GM12873 (cell line): Measurements from ENCODE around the gene SMG7.

Experiments
- TF ChIP-seq, protein P1 (sequence below): IDR thresholded peaks from 2 replicates; pipeline ENCODE4 v1.5.1; 2012; ENCODE audit warnings: low read depth, mild to moderate bottlenecking, moderate library complexity, low read length, control low read depth; ENCODE audit not compliant: insufficient read depth; ENCODE audit errors: missing control alignments

Gene SMG7

DNA sequence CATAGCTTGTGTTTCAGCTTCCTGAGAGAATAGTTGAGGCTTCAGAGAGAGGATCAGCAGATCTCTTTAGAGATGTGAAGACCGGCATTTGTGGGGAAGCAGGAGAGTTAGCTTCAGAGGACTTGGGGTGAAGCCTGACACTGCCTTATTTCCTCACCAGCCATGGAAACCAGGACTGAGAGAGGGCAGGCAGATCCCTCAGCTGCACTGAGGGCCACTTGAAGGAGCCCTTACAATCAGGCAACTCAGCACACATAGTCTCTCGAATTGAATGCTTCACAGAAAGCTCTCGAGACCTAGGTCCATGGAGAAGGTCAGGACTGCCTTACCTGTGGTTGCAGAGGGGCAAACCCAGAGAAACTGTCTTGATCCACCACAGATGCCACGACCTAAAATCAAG is 98.2 kb downstream of the SMG7 start:
- TF ChIP-seq, protein P1, sequence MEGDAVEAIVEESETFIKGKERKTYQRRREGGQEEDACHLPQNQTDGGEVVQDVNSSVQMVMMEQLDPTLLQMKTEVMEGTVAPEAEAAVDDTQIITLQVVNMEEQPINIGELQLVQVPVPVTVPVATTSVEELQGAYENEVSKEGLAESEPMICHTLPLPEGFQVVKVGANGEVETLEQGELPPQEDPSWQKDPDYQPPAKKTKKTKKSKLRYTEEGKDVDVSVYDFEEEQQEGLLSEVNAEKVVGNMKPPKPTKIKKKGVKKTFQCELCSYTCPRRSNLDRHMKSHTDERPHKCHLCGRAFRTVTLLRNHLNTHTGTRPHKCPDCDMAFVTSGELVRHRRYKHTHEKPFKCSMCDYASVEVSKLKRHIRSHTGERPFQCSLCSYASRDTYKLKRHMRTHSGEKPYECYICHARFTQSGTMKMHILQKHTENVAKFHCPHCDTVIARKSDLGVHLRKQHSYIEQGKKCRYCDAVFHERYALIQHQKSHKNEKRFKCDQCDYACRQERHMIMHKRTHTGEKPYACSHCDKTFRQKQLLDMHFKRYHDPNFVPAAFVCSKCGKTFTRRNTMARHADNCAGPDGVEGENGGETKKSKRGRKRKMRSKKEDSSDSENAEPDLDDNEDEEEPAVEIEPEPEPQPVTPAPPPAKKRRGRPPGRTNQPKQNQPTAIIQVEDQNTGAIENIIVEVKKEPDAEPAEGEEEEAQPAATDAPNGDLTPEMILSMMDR, result no peak

DNA sequence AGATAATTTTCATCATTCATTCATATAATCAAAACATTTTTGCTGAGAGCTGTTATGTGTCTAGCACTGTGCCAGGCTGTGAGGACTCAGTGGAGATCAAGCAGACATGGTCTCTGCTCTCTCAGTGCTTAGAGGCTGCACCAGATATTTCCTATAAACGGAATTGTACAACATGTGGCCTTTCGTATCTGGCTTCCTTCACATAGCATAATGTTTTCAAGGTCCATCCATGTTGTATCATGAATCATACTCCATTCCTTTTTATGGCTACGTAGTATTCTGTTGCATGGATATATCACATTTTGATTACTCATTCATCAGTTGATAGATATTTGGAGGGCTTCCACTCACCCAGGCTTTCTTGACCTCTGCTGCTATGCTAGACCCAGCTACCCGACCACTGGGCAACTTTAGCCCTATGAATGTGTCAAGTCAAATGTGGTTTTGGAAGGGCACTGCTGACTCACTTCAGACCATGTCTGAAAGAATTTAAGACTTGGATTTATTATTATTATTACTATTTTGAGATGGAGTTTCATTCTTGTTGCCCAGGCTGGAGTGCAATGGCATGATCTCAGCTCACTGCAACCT is 99.5 kb downstream of the SMG7 start:
- TF ChIP-seq, protein P1, result no peak

DNA sequence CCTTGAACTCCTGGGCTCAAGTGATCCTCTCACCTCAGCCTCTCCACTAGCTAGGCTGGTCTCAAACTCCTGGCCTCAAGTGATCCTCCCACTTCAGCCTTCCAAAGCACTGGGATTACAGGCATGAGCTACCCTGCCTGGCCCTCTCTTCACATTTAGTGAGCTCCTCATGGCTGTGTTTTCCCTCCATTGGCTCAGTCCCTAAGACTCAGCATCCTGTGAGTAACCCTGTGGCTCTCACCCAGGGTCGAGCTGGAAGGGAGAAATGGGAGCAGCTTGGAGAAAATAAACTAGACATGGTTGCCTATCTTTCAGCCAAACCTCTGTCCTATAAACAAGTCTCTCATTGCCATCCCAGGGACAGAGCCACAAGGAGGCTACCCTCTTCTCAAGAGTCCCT is 100.4 kb downstream of the SMG7 start:
- TF ChIP-seq, protein P1, result no peak

- TF ChIP-seq, protein P1, result no peak
These were observed 103.3 kb downstream of the SMG7 start for GRCh38 chr1:183575606-183576005.

DNA sequence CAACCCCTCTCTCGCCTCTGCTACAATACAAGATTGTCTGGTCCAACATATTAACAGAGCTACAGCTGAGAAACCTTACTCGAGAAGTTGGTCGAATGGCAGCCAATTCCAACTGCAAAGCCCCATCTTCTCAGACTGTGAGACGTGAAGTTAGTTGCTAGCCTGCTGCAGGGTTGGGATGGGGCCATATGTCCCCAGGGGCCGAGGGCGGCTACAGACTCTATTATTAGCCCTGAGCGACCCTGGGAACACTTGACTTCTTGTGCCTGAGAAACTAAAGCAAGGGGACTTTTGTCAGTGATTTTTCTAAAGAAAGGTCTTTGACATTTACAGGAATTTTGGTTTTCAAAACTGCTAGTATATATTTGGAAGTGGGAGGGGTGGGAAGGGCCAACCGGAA is 104.2 kb downstream of the SMG7 start:
- TF ChIP-seq, protein P1, result no peak

DNA sequence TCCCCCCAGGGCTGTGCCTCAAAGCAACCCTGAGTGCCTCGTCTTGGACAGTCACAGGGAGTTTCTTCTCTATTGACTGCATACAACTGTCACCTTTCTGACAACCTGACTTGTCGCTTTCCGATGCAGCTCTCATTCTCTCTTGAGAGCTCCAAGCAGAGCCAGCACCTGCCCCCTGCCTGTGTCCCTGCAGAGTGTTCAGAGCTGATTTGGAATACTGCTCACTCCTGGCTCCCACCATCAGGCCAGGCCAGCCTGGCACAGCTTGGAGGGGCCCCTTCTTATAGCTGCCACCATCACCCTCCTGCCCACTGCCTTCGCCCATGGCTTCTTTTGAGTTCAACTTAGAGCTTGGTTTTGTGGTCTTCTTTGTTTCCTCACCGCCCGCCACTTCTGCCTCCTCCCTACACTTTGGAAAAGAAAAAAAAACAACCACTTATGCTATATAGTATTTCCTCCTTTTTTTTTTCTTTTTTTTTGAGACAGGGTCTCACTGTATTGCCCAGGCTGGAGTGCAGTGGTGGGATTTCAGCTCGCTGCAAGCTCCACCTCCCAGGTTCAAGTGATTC is 105.7 kb downstream of the SMG7 start:
- TF ChIP-seq, protein P1, result no peak

DNA sequence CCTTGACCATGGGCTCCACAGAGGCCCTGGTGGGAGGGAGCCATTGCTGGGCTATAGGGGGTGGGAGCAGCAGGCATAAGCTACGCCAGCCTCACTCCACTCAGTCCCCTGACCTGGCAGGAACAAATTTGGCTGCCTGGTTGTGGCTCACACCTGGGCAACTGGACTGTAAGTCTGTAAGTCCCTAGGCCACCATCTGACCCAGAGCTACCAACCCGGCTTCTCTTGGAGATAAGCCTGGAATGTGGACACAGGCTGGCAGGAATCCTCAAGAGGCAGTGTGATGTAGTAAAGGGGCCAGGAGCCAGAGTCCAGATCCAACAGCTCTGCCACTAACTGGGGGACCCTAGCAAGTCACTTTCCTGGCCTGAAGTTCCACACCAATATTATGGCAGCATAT is 106.6 kb downstream of the SMG7 start:
- TF ChIP-seq, protein P1, result no peak

DNA sequence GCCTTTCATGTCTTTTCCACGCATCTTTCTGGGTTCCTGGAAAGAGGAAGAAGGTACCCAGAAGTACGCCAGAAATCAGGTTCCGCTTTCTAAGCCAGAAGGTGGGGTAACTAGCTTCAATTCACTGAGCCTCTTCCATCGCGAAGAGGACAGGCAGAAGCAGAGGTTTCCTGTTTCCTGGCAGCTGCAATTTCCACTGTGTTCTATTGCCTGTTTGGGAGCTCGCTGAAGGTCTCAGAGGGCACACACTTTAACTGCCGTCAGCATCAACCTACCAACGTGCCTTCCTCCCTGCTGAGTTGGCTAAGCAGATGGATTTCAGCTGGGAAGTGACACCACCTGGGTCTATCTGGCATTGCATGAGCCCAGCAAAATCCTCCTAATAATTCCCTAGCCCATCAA is 108.0 kb downstream of the SMG7 start:
- TF ChIP-seq, protein P1, result peak; percentile 39
